Medulla oblongata (tissue), 1 donor: ENCODE data around the gene LGALS14.
A peak's percentile ranks its signal among the peaks of the same experiment; 100 is the strongest.
"Not testable (repeated sequence)": the region's sequence is repeated elsewhere in the genome, so short reads cannot be mapped to it uniquely, and the experiment has no call there.

Experiments
- DNase-seq: peaks from one replicate; pipeline ENCODE4 v3.0.0-alpha.2; 2015; ENCODE audit errors: extremely low spot score

The LGALS14 gene

GRCh38 chr19:39695759-39696158 is 8.5 kb upstream of the LGALS14 start:
- no peak for DNase-seq

DNA sequence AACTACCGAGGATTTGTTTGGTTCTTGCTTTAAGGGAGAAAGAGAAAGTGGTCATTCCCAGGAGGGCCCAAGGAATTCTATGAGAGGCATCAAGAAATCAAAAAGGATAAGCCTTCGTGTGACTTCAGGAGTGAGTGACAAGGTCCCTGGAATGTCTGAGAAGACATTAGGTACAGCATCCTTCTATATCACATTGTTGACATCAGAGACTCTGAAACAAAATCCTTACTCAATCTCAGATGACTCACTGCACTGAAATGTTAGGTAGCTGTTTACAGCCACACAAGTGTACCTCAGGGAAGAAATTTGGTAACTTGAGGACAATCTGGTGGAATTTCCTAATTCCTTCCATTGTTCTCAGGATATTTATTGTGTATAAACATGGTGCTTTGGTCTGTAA is 7.9 kb upstream of the LGALS14 start:
- no peak for DNase-seq

- DNase-seq = no peak
Observed at GRCh38 chr19:39698535-39698934, 5.7 kb upstream of the LGALS14 start.

DNA sequence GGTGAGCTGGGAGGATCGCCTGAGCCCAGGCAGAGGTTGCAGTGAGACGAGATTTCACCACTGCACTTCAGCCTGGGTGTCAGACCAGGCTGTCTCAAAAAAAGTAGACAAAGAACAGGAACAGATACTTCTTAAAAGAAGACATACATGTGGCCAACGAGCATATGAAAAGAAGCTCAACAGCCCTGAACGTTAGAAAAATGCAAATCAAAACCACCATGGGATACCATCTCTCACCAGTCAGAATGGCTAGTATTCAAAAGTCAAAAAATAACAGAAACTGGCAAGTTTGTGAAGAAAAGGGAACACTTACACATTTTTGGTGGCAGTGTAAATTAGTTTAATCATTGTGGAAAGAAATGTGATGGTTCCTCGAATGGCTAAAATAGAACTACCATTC is 3.0 kb upstream of the LGALS14 start:
- DNase-seq = no peak

DNA sequence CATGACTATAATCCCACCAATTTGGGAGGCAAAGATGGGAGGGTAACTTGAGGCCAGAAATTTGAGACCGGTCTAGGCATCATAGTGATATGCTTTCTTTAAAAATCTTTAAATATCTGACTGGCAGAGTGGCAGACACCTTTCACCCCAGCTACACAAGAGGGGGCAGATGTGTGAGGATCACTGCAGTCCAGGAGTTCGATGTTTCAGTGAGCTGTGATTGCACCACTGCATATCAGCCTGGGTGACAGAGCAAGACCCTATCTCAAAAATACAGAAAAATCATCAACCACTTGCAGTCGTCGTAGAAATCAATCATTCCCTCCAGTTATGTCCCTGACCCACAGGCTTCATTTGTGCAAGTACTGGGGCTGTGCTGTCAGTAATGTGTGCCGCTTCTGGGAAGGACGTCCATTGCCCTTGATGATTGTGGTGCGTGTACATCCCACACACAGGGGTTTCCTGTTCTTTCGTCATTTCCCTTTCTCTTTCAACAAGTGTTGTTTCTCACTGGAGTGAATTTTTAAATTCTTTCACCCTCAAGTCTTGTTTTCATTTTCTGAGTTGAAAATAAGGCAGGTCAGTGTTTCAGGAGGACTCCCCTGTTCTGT is 1.4 kb downstream of the LGALS14 start:
- no peak for DNase-seq

DNA sequence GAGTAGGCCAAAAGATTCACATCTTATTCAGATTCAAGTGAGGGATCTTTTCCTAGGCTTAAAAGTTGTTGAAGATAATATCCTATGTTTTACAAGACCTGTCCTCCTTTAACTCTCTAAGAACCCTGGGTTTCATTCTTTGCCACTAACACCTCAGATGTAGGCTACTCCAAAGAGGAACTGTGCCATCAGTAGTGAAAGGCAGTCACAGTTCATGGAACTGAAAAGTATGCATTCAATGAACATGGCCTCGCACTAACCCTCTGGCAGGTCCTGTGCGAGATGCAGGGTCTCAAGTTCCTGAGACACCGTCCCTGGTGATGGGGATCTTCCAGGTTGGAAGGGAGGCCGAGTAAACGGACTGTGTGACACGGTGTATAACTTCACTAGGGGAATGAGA is 4.3 kb downstream of the LGALS14 start:
- no peak for DNase-seq

DNA sequence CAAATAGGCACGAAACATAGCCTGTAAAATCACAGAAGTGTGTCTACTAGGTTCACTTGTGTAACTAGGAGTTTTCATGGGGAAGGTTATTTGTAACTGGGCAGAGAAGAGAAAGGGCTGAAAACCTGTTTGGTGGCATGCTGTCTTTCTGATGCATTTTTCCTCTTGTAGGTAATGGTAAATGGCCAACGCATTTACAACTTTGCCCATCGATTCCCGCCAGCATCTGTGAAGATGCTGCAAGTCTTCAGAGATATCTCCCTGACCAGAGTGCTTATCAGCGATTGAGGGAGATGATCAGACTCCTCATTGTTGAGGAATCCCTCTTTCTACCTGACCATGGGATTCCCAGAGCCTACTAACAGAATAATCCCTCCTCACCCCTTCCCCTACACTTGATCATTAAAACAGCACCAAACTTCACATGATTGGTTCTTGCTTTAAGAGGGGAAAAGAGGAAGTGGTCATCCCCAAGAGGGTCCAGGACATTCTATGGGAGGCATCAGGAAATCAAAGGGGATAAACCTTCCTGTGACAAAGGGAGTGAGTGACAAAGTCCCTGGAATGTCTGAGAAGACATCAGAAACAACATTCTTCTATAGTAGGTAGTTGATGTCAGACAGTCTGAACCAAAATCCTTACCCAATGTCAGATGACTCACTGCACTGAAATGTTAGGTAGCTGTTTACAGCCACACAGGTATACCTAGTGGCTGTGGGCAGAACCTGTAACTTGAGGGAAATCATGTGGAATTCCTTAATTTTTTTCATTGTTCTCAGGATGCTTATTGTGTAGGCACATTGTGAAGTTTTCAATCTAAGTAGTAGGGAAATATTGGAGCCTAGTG is 5.0 kb downstream of the LGALS14 start:
- no peak for DNase-seq

- no peak for DNase-seq
Observed at GRCh38 chr19:39710333-39710890, 6.1 kb downstream of the LGALS14 start.

- not testable (repeated sequence) for DNase-seq
Observed at GRCh38 chr19:39720144-39720543, 15.9 kb downstream of the LGALS14 start.

GRCh38 chr19:39725995-39726394 is 21.7 kb downstream of the LGALS14 start:
- no peak for DNase-seq

DNA sequence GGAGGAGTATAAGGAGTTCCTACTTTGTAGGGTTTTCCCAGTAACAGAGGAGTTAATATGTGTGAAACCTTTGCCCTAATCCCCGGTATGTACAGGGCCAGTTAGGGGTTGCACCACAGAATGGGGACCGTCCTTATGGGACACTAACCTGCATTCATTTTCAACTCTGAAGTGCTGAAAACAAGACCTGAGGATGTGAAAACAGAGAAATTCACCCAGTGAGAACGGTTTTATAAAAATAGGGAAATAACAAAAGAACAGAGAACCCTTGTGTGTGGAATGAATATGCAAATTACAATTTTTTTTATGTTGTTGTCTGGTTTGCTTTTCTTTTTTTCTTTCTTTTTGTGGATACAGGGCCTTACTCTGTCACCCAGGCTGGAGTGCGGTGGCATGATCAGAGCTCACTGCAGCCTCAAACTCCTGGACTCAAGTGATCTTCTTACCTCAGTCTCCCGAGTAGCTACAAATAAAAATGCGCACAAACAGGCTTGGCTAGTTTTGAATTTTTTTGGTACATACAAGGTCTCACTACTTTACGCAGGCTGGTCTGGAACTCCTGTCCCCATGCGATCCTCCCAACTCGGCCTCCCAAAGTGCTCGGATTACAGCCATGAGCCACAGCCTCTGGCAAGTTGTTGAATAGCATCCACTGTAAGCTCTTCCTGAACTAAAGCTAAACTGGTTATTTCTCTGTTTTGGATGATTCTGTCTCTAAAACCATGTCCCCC is 23.0 kb downstream of the LGALS14 start:
- DNase-seq = no peak

DNA sequence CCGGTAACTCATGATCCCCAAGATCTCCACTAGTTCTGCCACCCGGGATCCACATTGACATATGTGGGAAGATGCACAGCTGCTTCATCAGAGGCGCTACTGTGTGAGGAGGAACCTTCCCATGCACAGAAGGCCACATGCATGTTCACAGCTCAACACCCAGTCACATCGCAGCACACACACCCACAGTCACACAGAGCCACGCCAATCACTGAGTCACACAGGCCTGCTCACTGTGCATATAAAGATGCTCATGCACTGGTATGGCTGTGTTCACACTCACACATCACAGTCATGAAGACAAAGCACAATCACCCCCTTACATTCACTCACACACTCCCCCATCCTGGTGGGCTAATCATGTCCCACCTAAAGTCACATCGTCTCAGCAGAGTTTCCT is 23.8 kb downstream of the LGALS14 start:
- no peak for DNase-seq

GRCh38 chr19:39729594-39729993 is 25.3 kb downstream of the LGALS14 start:
- DNase-seq = no peak

DNA sequence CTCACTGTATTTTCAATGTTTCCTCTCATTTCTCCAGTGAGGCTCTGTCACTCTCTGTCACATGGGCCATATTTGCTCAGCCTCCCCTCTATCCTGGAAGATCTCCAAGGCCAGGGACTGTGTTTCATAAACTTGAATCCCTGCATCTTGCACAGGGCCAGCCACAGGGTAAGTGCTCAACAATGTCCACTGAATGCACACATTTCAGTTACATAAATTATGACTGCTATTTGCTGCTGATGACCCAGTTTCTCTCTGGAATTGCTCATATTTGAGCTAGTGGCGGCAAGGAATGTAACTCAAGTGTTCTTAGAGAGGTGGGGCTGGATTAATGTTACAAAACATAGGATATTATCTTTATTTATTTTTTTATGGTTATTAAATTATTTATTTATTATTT is 27.4 kb downstream of the LGALS14 start:
- no peak for DNase-seq

- no peak for DNase-seq
Observed at GRCh38 chr19:39733841-39734240, 29.6 kb downstream of the LGALS14 start.

DNA sequence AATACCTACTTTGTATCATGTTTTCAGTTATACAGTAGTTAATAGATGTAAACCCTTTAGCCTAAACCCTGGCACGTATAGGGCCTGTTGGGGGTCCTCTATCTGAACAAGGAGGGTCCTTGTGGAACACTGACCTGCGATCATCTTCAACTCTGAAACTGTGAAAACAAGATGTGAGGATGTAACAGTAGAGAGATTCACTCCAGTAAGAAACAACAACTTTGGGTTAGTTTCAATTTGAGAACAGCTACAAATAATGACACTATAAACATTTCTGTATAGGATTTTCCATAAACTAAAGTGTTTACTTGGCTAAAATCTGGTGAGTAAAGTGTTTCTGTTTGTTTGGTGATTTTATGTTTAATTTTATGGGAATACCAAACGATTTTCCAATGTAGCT is 31.4 kb downstream of the LGALS14 start:
- no peak for DNase-seq

GRCh38 chr19:39736088-39736487 is 31.8 kb downstream of the LGALS14 start:
- DNase-seq = no peak

- DNase-seq = no peak
Observed at GRCh38 chr19:39737351-39737750, 33.1 kb downstream of the LGALS14 start.

DNA sequence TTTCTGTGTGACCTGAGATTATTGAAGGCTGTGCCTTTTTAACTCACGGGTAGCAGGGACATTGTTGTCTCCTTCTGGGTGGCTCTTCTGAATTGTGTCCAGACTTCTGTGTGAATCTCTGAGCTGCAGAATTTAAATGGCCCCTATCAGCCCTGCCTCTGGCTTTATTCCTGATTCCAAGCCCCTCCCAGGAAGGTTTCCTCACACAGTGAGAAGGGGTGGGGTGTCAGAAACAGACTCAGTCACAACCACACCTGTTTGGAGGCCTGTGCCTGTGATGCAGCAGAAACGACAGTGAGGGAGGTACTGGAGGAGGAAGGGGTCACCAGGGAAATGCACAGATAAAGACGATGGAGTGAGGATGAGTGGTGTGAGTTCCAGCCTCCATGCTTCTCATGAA is 33.6 kb downstream of the LGALS14 start, which contains the start of gene CLC:
Gene CLC, minus strand, starts transcription at position 139 of the 400 bp plus-strand sequence. Its CDS starts 77 bp downstream, at position 62.
- DNase-seq = no peak

GRCh38 chr19:39738814-39739213 is 34.5 kb downstream of the LGALS14 start:
- DNase-seq = no peak

DNA sequence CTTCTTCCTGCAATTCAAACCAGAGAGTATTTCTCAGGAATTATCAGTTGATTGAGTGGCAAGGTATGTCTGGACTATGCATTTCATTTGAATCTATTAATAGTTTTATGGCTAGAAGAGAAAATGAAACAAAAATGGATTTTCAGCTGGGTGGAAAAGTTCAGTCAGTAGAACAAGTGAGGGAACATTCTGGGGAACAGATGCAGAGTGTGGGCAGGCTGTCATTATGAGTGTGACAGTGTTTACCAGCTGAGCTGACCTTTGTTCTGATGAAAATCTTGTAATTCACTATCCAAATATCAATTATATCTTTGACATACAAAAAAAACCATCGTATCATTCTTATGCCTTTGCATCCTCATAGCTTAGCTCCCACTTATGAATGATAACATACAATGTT is 36.1 kb downstream of the LGALS14 start:
- no peak for DNase-seq

- DNase-seq = peak; percentile 40
Observed at GRCh38 chr19:39745643-39746042, 41.4 kb downstream of the LGALS14 start.
